DMS114 treated with DMSO at 0.1 percent for 48 hours (cell line): ENCODE results near the gene MRGPRG.

Experiments used
- DNase-seq: peaks from one replicate; lab custom pipeline; 2025; ENCODE audit not compliant: unreplicated experiment; lab: John Stamatoyannopoulos, UW

MRGPRG gene

DNA sequence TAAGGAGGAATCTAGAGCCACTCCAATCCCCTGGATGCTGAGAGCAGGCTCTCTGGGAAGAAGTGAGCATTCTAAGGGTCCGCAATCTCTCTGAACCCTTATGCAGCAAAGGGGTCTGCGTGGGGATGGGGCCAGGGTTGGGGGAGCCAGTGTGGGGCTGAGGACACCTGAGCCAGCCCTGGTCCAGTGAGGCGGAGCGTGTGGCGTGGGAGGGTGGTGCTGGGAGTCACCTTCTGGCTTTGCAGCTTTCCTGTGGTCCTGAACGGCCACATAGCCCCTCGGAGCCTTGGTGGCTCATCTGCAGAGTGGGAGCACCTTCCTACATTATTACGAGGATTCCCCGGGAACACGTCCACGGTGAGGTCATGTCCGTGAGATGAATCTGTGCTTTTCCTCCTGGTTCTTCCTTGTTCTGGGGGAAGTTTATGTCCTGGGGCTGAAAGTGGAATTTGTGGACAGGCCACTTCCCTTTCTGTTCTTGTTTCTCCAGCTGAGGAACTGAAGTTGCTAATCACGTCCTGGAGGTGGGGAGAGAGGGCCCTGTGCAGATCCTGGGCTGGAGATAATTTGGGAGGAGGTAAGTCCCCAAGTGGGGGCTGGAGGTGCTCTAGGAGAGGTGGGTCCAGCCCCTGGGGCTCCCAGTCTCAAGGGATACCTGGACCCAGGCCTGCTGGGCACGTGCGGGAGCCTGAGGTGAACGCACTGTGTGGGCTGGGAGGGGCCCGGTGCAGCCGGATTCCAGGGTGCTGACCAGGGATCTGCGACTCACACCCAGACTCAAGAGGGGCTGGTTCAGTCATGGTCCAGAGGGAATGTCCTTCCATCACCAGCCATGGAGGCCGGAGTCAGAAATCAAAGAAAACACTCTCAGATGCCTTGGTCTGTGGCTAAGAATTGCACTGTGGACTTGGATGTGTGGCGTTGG is 7.5 kb upstream of the MRGPRG start:
- DNase-seq: no peak

DNA sequence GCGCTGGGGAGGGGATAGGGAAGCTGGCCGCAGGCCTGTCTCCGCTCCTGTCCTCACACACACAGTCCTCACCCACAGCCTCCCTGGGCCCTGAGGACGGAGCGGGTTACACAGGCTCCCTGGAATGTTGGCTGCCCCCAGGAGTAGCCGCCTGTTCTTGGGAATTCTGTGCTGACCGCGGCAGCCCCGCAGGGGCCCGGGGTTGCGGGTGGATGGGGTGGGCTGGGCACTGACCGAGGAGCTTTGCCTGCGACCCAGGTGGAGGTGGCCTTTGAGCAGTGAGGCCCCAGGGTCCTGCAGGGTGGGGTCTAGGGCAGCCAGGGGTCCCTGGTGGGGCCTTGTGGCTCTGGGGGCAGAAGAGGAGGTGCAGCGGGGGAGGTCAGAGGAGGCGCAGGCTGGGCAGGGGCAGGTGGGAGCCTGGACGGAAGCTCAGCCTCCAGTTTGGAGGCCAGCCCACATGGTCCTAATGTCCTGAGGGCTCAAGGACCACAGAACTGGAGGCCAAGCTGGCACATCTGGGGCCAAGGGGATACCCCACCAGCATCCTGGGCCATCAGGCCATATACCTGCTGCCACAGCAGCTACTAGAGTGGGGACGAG is 6.6 kb upstream of the MRGPRG start:
- DNase-seq: no peak

DNA sequence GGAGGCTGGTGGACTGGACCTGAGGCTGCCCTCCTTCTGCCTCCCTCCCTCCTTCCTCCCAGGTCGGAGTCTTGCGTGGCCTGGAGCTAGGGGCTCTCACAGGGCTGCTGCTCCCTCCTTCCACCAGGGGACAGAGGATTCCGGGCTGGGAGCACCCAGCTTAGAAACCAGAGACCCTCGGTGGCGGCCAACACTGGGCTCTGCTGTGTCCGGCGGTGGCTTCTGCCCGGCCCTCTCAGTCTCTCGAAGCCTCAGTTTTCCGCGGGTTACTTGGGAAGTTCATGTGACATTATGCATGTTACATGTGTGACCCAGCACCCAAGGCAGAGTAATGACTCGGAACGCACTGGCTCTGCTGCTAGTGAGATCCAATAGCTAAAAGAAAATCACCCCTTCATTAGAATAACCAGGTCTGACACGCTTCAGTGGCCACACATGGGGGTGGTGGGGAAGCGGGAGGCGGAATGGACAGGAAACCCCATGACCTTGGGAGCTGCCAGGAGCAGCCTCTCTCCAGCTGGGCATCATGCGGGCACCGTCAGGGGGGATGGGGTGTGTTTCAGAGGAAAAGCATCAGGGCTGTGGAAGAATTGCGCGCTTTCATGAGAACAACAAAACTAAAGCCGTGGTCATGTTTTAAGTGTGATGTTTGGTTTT is 5.9 kb upstream of the MRGPRG start:
- DNase-seq: no peak

DNA sequence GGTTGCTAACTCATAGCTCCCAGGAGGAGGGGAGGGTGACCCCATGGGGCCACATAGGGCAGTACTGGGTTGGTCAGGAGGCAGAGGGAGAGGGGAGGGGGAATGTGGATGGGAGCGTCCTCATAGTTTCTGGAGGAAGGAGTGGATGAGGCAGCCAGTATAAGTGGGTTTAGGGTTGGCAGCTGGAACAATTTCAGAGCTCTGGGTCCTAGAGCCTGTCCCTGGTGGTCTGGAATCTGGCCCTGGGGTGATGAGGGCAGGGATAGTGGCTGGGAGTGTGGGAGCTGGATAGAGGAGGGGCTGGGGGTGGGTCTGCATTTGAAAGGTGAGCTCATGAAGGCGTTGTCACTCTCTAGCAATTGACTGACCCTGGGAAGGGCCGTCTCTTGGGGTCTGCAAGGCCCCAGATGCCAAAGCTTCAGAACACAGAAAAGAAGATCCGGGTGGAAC is 5.3 kb upstream of the MRGPRG start:
- DNase-seq: no peak

DNA sequence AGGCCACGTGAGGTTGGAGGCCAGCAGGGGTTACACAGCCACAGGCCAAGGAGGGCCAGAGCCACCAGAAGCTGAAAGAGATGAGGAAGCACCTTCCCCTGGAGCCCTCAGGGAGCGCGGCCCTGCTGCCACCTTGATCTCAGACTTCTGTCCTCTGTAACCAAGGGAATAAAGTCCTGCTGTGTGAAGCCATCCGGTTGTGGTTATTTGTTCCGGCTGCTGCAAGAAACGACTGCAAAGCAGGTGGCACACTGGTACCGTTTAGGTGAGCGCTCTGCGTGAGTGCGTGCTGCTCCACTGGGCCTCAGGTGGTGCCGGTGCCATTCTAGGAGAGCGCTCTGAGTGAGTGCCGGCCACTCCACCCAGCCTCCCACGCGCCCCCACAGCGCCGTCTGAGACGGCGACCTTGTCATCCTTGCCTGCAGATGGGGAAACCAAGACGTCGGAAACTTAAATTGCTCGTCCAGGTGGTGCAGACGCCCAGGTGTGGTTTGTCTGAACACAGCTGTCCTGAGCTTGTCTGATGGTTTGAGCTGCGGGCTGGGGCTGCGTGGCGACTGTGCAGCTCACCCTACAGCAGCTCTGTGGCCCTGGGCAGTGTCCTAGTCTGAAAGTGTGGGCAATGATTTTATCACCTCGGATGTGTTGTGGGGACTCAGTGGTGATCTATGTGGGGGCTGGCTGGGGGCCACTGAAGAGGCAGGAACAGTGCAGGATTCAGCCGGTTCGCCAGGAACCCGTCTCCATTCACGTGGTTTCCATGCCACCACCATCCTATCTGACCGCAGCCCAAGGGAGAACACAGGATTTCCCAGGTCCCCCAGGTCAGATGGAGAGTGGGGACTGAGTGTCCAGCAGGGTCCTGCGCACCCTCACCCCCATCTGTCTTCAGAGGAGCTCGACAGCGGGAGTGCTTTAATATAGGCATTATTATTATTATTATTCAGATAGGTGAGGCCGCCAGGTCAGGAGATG is 4.6 kb upstream of the MRGPRG start:
- no peak for DNase-seq

DNA sequence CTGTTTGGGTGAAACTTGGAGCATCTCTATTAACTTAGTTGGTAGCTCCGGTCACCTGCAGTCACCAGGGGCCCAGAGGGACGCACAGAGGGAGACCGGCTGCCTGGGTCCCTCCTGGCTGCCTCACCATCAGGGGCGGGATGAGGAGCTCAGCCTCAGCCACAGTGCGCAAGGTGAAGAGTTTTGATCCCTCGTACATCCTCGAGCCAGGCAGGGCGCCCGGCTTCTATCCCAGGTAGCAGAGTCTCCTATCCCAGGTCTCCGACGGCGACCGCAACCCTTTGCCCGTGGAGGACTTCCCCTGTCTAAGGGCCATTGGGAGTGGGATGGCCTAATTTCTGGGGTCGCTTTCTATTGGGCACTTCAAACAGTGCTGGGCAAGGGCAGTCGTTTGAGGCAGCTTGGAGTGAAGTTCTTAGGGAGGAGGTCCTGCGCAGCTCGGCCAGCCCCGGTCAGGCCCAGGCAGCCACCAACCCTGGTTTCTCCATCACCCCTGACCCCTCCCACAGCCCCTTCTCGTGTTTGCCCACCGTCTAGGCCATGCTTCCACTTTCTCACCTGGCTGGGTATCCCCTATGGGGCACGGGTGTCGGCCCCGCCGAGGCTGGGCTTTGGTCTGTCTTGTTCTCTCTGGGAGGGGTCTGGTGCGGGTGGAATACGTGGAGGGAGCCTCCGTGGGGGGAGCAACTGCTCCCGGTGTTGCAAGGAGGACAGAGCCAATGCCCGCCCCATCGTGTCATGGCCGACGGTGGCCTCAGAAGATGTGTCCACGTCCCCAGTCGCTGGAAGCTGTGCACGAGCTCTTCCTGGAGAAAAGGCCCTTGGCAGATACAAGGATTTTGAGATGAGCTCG is 3.6 kb upstream of the MRGPRG start:
- DNase-seq: no peak

DNA sequence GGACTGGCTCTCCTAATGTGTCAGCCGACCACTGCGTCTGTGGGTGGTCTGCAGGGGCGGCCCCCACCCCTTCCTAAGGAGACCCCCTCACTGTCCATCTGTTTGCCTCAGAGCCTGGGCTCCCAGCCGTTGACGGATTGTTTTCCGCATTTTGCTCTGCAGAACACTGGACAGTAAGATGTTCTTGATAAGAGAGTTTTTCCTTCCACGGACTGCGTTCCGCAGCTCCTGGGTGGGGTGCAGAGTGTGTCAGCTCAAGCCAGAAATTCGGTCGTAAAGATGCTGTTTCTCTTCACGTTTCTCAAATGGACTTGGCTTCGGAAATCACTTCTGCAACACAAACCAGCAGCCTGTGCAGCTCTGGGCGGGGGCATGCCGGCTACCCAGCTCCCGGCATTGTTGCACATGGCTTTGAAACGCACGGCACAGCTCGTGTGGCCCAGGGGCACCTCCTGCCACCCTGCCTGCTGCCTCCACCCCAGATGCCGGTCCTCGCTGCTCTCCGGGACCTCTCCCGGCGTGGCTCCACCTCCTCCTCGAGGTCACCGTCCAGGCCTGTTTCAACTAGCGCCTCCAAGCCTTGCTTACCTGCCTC is 2.9 kb upstream of the MRGPRG start:
- DNase-seq: no peak

DNA sequence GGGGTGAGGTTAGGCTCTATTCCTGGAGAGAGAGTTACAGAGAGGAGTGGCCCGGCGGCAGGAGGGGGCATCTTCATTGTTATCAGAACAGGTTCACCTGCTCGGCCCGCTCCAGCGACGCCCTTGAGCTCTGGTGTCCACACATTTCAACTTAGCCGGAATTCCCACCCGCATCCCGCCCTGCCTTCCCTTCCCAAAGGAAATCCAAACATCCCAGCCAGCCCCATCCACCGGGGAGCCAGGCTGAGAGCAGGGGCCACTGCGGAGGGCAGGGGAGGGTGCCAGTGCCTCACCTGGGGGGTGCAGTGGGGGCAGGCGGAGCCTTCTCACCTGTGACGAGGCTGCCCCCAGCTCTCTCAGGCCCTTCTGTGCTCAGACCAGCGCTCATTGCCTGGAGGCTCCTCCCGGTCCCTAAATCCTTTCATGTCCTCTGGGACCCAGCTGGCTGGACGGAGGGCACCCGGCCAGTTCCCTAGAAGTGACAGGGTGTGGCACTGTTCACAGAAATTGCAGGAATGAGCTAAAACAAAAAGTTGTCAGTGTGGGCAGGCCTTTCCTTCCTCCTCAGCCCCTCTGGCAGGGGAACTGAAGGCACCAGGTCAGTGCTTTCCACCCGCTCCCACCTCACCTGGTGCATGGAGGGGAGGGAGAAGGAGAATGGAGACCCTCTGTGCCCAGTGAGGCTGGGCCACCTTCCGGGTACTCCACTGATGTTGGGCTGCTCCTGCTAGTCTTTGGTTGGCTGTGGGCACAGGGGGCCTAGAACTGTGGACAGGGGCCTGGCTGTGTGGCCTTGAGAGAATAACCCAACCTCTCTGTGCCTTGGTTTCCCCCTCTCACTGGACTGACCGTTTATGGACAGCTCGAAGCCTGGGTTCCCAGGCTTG is 2.2 kb upstream of the MRGPRG start:
- DNase-seq: no peak

DNA sequence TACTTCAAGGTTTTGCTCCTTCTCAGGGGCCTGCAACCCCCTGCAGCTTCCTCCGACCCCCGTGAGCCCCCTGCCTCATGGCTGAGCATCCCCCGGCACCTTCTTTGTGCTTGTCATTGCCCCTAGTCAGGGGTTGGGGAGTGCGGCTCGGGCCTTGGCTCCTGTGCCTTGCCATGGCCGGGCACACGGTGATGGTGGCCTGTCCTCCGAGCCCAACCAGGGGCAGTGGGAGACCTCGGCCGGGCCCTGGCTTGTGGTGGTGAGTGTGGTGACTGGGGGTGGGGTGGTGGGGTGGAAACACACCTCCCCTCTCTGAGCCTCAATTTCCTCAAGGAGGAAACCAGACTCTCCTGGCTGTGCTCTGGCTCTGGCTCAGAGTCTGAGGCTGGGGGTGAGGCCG is 1.5 kb upstream of the MRGPRG start:
- DNase-seq: no peak

DNA sequence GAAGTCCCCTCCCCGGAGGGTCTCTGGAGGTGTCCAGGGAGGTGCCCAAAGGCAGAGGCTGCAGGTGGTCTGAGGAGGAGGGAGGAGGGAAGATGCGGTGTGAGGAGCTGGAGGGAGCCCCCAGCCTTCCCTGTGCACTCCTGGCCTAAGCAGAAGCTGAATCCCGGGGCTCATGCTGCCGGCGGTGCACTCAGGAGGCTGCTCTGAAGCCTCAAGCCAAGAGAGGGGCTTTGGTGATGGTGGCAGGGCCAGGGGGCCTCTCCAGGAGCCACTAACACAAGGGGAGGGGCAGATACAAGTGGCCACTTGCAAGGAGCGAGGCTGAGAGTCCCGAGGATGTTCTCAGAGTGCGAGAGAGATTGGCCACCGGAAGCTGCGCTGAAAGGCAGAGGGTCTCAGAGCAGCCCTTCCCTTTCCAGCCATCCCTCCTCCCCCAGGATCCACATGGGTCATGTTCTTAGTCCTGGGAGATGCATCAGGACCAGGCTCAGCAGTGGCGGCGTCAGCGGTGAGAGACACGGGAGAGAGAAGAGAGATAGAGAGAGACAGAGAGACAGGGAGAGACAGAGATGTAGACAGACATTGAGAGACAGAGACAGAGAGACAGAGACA is 774 bp upstream of the MRGPRG start:
- no peak for DNase-seq

DNA sequence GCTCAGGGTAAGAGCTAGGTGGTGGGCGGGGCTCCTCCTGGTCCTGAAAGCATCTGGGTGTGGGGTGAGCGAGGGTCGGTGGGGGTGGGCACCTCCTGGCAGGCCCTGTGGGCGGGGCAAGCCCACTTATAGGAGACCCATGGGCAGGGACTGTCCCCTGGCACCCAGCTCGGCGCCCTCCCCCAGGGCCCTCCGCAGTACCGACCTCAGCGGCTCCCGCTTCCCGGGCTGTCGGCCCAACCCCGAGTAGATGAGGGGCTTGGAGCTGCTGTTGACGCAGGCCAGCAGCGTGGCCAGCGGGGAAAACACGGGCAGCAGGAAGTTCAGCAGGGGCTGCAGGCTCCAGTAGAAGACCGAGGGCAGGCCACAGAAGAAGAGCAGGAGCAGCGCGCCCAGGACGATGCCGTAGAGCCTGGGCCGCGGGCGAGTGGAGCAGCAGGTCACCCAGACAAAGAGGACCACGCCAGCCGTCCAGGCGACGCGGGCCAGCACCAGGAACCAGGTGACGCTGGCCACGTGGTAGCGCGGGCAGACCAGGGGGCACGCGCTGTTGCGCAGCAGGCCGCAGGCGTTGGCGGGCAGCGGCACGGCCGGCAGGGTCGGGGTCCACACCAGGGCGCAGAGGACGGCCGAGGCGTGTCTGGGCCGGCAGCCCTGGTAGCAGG is 663 bp downstream of the MRGPRG start:
- DNase-seq: no peak

DNA sequence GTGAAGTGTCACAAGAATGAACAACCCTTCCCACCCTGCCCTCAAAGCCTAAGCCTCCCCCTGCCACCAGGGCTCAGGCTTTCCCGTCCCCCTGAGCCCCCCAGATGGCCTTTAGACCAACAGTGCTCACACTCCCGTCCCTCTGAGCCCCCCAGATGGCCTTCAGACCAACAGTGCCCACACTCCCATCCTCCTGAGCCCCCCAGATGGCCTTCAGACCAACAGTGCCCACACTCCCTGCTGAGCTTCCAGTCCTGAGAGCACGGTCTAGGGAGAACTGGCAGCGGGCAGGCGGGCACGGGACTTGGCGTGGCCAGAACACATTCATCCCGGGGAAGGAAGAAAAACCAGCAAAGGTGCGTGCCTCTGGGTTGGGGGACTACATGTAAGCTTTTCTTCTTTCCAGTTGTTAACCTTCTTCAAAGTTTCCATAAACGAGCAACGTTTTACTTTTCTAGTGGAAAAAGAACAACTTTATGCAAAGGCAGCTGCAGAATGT is 2.5 kb downstream of the MRGPRG start:
- no peak for DNase-seq

DNA sequence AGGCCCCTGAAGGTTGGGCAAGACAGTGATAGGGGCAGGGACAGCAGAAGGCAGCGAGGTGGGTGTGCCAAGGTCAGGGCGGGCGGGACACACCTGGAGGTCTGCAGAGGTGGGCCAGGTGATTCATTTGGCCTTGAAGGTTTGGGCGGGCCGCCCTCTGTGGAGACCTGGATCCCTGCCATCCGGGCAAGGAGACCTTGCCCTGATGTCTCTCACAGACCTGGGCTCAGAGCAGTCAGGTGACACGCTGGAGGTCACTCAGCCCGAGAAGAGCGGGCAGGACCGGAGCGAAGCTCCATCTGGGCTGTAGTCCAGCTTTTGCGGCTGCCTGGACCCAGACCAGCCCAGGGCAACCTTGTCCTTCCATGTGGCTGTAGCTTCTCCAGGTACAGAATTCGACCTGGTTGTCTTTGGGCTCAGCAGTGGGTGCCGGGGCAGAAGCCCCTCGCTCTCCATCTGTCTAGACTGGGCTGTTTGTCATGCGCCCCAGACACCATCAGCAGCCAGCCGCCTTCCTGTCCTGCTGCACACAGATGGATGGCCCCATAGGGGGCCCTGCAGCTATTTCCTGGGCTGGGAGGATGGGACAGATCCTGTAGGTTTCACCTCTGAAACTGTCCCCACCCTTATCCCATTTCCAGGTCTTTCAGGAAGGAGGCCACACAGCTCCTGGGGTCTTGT is 3.1 kb downstream of the MRGPRG start:
- no peak for DNase-seq

DNA sequence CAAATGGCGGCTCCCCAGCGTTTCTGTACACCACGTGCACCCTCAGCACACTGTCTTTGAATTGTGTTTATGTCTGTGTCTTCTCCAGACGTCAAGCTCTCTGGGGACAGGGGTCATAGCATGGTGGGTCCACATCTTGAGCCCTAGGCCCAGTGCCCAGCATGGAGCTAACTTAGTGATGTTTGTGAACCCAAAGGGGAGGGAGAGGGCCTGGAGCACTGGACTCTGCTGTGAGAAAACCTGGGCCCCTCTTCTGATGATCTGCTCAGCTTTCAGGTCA is 4.3 kb downstream of the MRGPRG start:
- no peak for DNase-seq

DNA sequence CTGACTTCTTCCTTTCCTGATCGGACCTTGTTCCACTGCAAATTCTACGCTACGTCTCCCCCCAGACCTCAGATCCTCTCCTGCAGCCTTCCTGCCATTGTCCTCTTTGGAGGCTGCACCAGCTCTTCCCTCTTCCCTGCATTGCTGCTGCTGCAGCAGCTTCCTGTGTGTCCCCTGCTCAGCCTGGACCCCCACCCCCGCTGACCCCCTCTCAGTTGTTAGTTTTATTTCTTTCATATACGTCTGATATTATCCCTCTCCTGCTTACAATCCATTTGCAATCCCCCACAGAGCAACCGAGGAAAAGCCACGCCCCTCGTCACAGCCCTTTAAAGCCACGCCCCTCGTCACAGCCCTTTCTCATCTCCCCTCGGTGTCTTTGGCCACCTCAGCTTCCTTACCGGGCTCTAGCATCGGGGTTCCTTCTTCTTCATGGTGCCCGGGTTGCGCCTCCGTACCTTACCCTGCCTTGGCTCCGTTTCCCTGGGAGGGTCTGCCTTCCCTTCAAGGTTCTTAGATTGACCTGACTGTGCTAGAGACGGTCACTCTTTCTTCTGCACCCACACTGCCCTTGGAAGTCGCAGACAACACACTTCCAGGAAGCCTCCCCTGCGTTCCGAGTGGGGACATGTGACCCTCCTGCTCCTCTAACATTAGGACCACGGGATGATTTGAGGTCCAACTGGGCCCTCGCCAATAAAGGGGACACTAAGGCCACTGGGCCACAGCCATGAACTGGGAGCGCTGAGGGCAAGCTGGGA is 4.8 kb downstream of the MRGPRG start:
- no peak for DNase-seq

DNA sequence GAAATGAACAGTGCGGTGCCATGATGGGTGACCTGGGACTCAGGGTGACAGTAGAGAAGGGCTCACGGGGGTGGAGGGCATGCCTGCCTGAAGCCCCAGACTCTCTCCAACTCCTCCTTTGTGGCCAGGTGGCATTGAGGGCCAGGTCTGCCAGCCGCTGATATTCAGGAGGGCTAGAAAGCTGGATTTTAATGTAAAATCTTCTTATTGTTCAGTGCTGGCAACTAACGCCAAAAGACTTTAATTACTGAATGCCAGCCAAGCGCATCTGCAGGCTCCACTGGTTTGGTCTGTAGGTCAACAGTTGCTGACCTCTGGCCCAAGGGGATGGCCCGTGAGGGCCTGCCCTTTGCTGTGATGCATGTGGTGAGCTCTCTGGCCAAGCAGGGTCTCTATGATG is 10.3 kb downstream of the MRGPRG start:
- DNase-seq: no peak
